GM10266 (cell line): Measurements from ENCODE around the gene GDPD5.
"Not testable (repeated sequence)": the region's sequence is repeated elsewhere in the genome, so short reads cannot be mapped to it uniquely, and the experiment has no call there.

Experiments
- DNase-seq: peaks from one replicate; pipeline ENCODE4 v3.0.0; 2012; ENCODE audit errors: extremely low spot score
- CTCF ChIP-seq: IDR thresholded peaks from 2 replicates; pipeline ENCODE4 v1.5.1; 2012; ENCODE audit warnings: mild to moderate bottlenecking, low read depth; ENCODE audit not compliant: control insufficient read depth, insufficient read depth; ENCODE audit errors: missing control alignments

The GDPD5 gene

DNA sequence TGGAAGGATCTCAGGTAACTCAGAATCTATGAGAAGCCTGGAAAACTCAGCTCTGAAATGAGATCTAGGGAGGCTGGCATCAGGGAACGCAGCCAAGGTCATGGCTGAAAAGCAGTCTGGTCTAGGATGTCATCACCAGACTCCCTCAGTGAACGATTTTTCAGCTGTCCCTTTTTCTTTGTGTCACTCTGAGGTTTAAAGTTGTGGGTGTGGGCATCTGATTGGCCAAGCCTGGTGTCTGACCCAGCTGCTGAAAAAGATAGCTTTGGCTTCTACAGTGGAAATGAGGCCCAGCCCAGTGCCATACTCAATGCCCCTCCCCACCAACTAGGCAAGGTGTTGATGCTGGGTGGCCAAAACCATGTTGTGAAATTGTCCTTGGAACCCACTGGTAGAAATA lies 111.9 kb downstream of the GDPD5 start:
- no peak for TF ChIP-seq CTCF
- DNase-seq = no peak

- not testable (repeated sequence) for DNase-seq
Measured at GRCh38 chr11:75413146-75413545, 112.6 kb downstream of the GDPD5 start.

GRCh38 chr11:75409971-75410370 lies 115.8 kb downstream of the GDPD5 start:
- DNase-seq = not testable (repeated sequence)

- DNase-seq = no peak
- TF ChIP-seq CTCF = no peak
Measured at GRCh38 chr11:75408957-75409219, 116.9 kb downstream of the GDPD5 start.

DNA sequence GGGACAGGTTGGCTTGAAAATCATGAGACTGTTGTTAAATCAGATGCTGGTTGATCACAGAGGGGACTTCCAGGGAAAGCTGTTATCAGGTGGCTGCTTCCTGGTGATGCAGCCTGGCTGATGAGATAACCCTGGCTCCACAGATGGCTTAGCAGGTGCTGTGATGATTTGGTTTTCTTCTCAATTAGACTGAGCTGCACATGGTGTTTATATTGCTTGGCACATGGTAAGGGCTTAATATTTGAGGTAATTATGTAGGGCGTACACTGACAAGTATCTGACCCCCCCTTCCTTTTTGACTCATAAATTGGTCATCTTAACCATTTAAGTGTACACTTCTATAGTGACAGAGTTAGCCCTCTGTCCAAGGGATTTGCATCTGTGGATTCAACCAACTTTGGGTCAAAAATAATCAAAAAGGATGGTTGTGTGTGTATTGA lies 119.4 kb downstream of the GDPD5 start:
- no peak for TF ChIP-seq CTCF
- DNase-seq = no peak

DNA sequence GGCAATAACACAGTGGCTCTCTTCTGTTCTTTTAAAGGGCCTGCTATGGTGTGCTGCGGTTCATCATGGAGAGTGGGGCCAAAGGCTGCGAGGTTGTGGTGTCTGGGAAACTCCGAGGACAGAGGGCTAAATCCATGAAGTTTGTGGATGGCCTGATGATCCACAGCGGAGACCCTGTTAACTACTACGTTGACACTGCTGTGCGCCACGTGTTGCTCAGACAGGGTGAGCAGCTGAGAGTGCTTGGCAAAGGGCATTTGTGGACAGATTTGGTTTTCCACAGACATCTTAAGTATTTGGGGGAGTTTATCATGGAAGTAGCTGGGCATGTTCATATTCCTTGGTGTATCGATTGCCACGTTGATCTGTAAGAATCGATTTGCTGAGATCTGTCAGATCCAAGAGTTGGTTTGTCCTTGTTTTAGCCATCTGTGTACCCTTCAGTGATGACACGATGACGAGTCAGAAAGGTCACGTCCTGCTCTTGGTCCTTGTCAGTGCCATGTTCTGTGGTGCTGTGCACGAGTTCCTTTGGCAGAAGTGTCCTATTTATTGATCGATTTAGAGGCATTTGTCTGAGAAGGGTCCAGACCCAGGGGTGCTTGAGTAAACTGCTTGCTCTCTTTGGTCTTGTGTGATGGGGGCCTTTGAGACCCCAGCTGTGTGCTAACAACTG lies 121.6 kb downstream of the GDPD5 start:
- no peak for TF ChIP-seq CTCF
- DNase-seq = no peak

DNA sequence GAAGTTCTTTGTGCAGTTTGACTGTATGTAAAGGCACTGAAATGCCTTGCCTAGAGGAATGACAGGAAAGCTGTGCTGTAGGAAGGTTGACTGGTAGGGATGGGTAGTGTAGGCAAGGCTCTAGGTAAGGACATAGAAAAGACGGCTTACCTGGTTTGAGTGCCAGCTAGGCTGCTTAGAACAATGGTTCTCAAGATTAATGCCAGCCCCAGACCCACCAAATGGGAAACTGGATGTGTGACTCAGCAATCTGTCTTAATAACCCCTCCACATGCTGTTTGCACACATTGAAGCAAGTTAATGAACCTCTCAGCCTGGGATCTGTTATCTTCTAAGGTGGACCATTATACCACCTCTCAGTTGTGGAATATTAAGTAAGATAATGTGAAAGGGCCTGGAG lies 122.7 kb downstream of the GDPD5 start:
- no peak for DNase-seq
- no peak for TF ChIP-seq CTCF

- no peak for TF ChIP-seq CTCF
- DNase-seq = no peak
Measured at GRCh38 chr11:75402002-75402773, 123.6 kb downstream of the GDPD5 start.
